Measurements from ENCODE around the gene PDLIM1.

- no peak for TF ChIP-seq CTCF (IDR thresholded peaks at IDR 0.05)
- TF ChIP-seq ZFX (IDR thresholded peaks at IDR 0.05; ENCODE audit: borderline replicate concordance): no peak
Observed at GRCh38 chr10:95279042-95279820, 11.6 kb downstream of the PDLIM1 start.
